ENCODE data around the gene DUSP10. TPM values are rescaled to one million over a fixed set of nuclear protein-coding genes. Genes with fewer than 3 reads are reported as not detected.
A peak's percentile ranks its signal among the peaks of the same experiment; 100 is the strongest.

The DUSP10 gene
- total RNA-seq, 2 donors from 2014 or later: 43.3 to 85.2 TPM

DNA sequence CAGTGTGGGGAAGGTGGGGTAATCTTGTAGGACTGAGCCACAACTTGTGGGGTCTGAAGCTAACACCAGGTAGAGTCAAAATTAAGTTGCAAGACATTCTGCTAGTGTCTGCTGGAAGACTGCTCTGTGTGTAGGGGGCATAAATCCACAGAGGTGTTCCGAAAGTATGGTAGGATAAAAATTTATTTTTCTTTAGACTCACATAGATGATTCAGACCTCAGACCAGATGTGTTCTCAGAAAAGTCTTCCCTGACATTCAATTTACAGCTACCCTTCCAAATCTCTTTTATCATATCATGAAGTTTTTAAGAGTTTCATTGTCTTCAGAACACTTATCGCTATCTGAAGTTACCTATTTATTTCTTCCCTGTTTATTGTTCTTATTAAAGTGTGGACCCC lies 21.3 kb downstream of the DUSP10 start:
- Mint-ChIP-seq H3K36me3 (peaks cover 55% of the 10 kb centered on the region), H3K27ac (peak overlapping the region; percentile 30 to 92), H3K9me3 (no peaks in the 10 kb centered on the region), H3K4me3 (no peak overlapping the region), H3K4me1 (ENCODE audit: low read depth in 2 of 2) (peaks cover 85 to 93% of the 10 kb centered on the region in 2 donors), H3K27me3 (no peaks in the 10 kb centered on the region)
- DNase-seq (ENCODE audit: low spot score) (no peak), ATAC-seq (no peak)

- DNase-seq (ENCODE audit: low spot score) (no peak), ATAC-seq (no peak)
- Mint-ChIP-seq H3K9me3 (no peaks in the 10 kb centered on the region), H3K27me3 (no peaks in the 10 kb centered on the region), H3K27ac (peak overlapping the region; percentile 30 to 74), H3K4me3 (no peak overlapping the region), H3K36me3 (peaks cover 57% of the 10 kb centered on the region), H3K4me1 (ENCODE audit: low read depth in 2 of 2) (peaks cover 84 to 93% of the 10 kb centered on the region in 2 donors)
These were observed 21.9 kb downstream of the DUSP10 start for GRCh38 chr1:221719987-221720386.

- peaks cover 58% of the 10 kb centered on the region for H3K36me3 Mint-ChIP-seq
- no peak for DNase-seq (ENCODE audit: low spot score)
- H3K27me3 Mint-ChIP-seq: no peaks in the 10 kb centered on the region
- no peaks in the 10 kb centered on the region for H3K9me3 Mint-ChIP-seq
- H3K4me3 Mint-ChIP-seq: no peak overlapping the region
- no peak overlapping the region for H3K27ac Mint-ChIP-seq
- no peak for ATAC-seq
- peaks cover 86 to 95% of the 10 kb centered on the region in 2 donors for H3K4me1 Mint-ChIP-seq (ENCODE audit: low read depth in 2 of 2)
These were observed 22.7 kb downstream of the DUSP10 start for GRCh38 chr1:221719278-221719597.

DNA sequence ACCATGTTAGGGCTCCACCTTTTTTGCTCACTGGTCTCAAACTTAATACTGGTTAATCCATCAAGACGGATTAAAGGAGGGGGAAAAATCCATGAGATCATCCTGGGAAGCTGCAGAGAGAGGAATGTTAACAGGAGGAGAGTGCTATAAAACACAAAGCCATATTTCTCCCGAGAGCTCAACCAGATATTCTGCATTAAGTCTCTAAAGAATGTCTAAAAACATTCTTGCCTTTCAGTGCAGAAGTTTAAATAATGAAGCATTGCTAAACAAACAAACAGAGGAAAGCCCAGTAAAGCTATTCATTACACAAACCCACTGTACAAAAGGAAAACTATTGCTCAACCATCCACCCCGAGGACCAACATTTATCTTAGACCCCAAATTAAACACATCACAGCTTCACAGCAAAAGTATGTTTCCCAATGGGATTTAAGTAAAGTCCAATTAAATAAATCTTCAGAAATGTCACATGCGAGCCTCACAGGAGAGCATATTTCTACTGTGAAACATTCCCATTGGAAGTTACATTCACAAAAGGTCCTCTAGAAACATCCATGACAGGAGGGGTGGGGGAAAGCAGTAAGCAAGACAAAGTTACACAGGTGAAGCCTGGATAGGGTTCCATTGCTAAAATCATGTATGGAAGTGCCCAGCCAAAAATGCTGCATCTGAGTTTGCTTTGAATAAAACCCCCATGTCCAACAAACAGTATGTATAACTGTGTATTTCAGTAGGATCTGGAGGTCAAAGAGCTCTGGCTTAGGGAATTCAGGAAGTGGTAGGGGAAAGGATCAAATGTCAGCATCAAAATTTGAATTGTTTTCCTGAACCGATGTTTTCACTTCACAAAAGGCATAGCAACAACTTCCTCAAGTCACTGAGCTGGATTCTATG lies 23.3 kb downstream of the DUSP10 start:
- Mint-ChIP-seq H3K27me3 (no peaks in the 10 kb centered on the region), H3K4me3 (no peak overlapping the region), H3K4me1 (ENCODE audit: low read depth in 2 of 2) (peaks cover 87 to 95% of the 10 kb centered on the region in 2 donors), H3K27ac (no peak overlapping the region), H3K36me3 (peaks cover 55% of the 10 kb centered on the region), H3K9me3 (no peaks in the 10 kb centered on the region)
- ATAC-seq (no peak), DNase-seq (ENCODE audit: low spot score) (no peak)

DNA sequence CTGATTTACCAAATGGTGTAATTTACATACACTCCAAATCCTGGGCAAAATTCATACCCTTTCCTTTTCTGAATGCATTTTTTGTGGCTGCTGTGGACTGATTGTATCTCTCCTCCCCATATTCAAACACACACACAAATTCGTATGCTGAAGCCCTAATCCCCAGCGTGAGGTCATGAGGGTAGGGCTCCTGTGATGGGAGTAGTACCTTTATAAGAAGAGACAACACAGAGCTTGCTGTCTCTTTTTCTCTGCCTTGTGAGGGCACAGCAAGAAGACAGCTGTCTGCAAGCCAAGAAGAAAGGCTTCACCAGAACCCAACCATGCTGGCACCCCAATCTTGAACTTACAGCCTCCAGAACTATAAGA lies 24.4 kb downstream of the DUSP10 start:
- H3K36me3 Mint-ChIP-seq: peaks cover 44% of the 10 kb centered on the region
- H3K9me3 Mint-ChIP-seq: no peaks in the 10 kb centered on the region
- no peak for ATAC-seq
- H3K4me1 Mint-ChIP-seq (ENCODE audit: low read depth in 2 of 2): peaks cover 86 to 93% of the 10 kb centered on the region in 2 donors
- no peaks in the 10 kb centered on the region for H3K27me3 Mint-ChIP-seq
- H3K4me3 Mint-ChIP-seq: no peak overlapping the region
- peak overlapping the region in 1 of 2 donors; percentile 96 for H3K27ac Mint-ChIP-seq
- DNase-seq (ENCODE audit: low spot score): no peak

- Mint-ChIP-seq H3K4me3 (peak overlapping the region; percentile 24), H3K27me3 (no peaks in the 10 kb centered on the region), H3K27ac (peak overlapping the region; percentile 96 to 98), H3K4me1 (ENCODE audit: low read depth in 2 of 2) (peaks cover 86 to 93% of the 10 kb centered on the region in 2 donors), H3K9me3 (no peaks in the 10 kb centered on the region), H3K36me3 (peaks cover 40% of the 10 kb centered on the region)
- DNase-seq (ENCODE audit: low spot score) (no peak), ATAC-seq (no peak)
These were observed 25.0 kb downstream of the DUSP10 start for GRCh38 chr1:221716713-221717484.

DNA sequence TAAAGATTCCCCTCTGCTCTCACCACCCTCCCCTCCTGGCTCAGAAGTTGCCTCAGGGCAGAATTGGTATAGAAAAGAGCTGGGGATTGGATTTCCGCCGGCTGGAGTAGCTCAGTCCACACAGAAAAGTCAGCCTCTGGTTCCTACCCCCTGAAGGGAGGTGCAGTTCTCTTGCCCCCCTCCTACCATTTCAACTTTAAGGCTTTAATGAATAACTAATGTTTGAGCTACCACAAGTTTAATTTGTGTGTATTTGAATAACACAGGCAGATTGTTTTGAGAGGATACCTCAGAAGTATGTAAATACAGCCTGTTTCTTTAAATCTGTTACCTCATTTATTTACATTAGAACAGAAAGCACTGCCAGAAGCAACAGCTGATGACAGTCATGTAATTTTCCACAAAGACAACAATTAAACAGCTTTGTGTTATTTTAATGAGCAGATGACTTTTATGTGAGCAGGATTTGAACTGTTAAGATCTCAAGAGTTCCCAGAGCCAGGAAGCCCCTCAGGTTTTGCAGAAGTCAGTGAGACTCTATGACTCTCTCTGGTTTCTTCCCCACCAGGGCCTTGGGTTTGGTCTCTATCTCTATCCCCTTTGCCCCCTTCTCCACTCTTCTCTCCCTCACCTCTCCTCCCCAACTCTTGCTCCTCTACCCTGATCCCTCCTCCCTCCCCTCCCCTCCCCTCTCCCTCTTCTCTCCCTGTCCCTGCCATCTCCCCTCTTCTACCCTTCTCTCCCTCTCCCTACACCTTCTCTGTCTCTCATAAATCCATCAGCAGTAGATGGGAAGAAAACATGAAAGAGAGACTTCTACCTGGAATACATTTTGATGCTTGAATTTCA lies 26.3 kb downstream of the DUSP10 start:
- Mint-ChIP-seq H3K27ac (peak overlapping the region; percentile 96 to 98), H3K9me3 (no peaks in the 10 kb centered on the region), H3K4me1 (ENCODE audit: low read depth in 2 of 2) (peaks cover 84 to 93% of the 10 kb centered on the region in 2 donors), H3K4me3 (peak overlapping the region; percentile 76), H3K27me3 (no peaks in the 10 kb centered on the region), H3K36me3 (peaks cover 35% of the 10 kb centered on the region)
- DNase-seq (ENCODE audit: low spot score): no peak
- no peak for ATAC-seq

DNA sequence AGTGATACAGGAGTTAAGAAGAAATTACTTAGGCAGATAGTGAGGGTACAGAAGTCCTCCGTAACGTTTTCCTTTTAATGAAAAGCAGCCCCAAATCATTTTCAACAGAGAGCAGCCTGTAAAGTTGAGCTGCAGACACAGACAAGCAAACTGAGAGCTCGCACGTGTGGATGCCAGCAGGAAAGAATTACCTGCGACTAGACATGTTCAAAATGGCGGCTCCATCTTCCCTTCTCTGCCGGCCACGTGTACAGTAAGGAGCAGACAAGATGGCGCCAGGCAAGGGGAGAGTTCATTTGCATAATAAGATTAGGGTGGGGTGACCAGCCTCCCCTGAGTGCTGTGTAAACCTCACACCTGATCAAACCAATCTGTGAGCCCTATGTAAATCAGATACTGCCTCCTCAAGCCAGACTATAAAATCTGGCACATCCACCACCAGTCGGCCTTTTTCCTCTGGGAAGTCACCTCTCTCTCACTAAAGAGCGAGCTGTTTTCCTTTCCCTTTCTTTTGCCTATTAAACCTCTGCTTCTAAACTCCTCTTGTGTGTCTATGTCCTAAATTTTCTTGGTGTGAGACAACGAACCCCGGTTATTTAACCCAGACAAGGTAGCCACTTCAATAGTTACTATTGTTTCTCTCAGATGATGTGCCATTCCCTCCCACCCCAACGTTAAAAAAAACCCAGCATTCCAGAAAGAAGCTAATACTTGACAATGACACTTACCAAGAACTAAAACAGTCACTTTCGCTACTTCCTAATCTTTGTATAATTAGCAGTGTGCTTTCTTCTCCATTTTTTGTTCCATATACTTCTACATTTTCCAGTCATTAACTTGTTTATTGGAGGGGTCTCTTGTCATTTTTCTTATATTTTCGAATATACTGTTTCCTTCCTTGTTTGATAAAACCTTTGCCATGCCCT lies 27.4 kb downstream of the DUSP10 start:
- Mint-ChIP-seq H3K27ac (peak overlapping the region; percentile 96 to 98), H3K36me3 (peaks cover 34% of the 10 kb centered on the region), H3K27me3 (no peaks in the 10 kb centered on the region), H3K4me1 (ENCODE audit: low read depth in 2 of 2) (peaks cover 81 to 90% of the 10 kb centered on the region in 2 donors), H3K9me3 (no peaks in the 10 kb centered on the region), H3K4me3 (peak overlapping the region; percentile 76)
- ATAC-seq: no peak
- DNase-seq (ENCODE audit: low spot score): no peak

- peak overlapping the region; percentile 76 for H3K4me3 Mint-ChIP-seq
- peaks cover 20% of the 10 kb centered on the region for H3K36me3 Mint-ChIP-seq
- ATAC-seq (peak; percentile 84 to 90), DNase-seq (ENCODE audit: low spot score) (peak; percentile 88)
- H3K4me1 Mint-ChIP-seq (ENCODE audit: low read depth in 2 of 2): peaks cover 84 to 93% of the 10 kb centered on the region in 2 donors
- peak overlapping the region; percentile 96 to 98 for H3K27ac Mint-ChIP-seq
- H3K9me3 Mint-ChIP-seq: no peaks in the 10 kb centered on the region
- no peaks in the 10 kb centered on the region for H3K27me3 Mint-ChIP-seq
These were observed 29.0 kb downstream of the DUSP10 start for GRCh38 chr1:221712776-221713431.

DNA sequence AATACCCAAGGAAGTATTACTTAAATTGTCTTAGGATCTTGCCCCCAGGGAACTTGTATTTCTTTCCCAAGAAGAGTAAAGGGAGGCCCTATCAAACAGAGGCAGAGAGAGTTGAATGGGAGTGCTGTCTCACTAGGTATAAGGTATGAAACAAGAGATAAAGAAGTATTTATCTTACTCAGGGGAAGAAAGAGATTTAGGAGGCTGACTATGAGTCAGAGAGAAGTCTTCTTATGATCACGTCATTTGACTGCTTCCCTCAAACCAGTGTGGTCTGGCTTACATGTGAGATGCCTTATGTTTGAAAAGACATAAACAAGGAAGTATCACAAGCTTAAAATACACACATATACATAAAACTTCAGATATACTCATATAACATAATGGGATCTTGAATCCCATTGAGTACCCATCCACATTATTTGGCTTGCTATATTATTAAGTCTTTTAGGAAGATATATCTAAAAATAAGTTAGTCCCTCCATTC lies 29.6 kb downstream of the DUSP10 start:
- Mint-ChIP-seq H3K27ac (peak overlapping the region; percentile 96 to 98), H3K4me1 (ENCODE audit: low read depth in 2 of 2) (peaks cover 83 to 93% of the 10 kb centered on the region in 2 donors), H3K9me3 (no peaks in the 10 kb centered on the region), H3K4me3 (peak overlapping the region; percentile 76), H3K27me3 (no peaks in the 10 kb centered on the region), H3K36me3 (peaks cover 22% of the 10 kb centered on the region)
- DNase-seq (ENCODE audit: low spot score): peak; percentile 69
- peak; percentile 73 to 74 for ATAC-seq

GRCh38 chr1:221711656-221712055 lies 30.2 kb downstream of the DUSP10 start:
- no peak for DNase-seq (ENCODE audit: low spot score)
- H3K9me3 Mint-ChIP-seq: no peaks in the 10 kb centered on the region
- H3K4me3 Mint-ChIP-seq: peak overlapping the region; percentile 76
- ATAC-seq: no peak
- H3K36me3 Mint-ChIP-seq: peaks cover 24% of the 10 kb centered on the region
- peaks cover 83 to 93% of the 10 kb centered on the region in 2 donors for H3K4me1 Mint-ChIP-seq (ENCODE audit: low read depth in 2 of 2)
- H3K27me3 Mint-ChIP-seq: no peaks in the 10 kb centered on the region
- peak overlapping the region; percentile 96 to 98 for H3K27ac Mint-ChIP-seq

DNA sequence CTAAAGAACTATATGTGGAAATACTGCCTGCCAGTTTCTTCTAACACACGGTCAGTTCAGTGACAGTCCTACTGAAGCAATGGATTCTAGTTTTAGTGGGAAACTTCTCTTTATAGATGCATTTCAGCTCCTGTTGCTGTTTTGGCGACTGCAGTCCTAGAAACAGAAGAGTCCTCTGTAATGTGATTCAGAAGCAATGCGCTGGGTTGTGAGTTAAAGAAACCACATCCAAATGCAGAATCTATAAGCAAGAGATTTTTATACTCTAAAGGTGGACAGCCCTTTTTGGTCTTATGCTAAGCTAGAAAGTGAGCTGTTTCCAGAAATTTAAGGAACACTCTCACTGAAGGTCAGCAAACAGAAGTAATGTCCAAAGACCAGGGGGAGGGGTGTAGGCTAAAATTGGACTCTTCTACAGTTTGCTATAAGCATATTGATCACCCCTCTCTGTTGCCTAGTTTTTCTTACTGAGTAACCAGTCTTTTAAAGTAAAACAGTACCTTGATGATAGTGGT lies 30.8 kb downstream of the DUSP10 start:
- no peaks in the 10 kb centered on the region for H3K9me3 Mint-ChIP-seq

More for the DNA sequence above, 30.8 kb downstream of the DUSP10 start:
- DNase-seq (ENCODE audit: low spot score) (no peak), ATAC-seq (no peak)
- Mint-ChIP-seq H3K27ac (peak overlapping the region; percentile 96 to 98), H3K27me3 (no peaks in the 10 kb centered on the region), H3K36me3 (peaks cover 24% of the 10 kb centered on the region), H3K4me3 (peak overlapping the region; percentile 76), H3K4me1 (ENCODE audit: low read depth in 2 of 2) (peaks cover 81 to 90% of the 10 kb centered on the region in 2 donors)
